GM12874 (cell line): Measurements from ENCODE around the gene OPCML.

Experiments used
- TF ChIP-seq, protein P1 (sequence below): IDR thresholded peaks from 2 replicates; pipeline ENCODE4 v1.5.1; 2011; ENCODE audit warnings: low read depth, mild to moderate bottlenecking, control low read depth, low read length, moderate library complexity; ENCODE audit not compliant: insufficient read depth

Gene OPCML

DNA sequence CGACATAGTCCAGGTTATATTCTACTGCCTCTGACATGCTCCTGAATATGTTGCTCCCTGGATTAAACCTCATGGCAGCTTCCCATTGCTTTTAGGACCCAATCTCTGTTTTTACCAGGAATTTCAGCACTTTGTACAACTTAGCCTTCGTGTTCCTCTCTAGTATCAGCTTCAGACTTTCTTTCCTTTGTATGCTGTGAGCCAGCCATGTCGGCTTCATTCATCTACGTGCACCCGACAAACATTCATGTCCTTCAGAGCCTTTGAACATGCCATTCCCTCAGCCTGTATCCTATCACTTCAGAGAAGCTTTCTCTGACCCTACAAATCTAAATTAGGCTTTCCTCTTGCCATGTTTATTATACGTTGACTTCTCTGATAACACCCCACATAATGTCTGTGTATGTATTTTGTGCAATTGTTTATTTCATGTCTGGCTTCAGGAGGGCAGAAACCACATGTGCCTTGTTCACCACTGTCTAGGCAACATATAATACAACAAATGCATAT is 743.4 kb downstream of the OPCML start:
- TF ChIP-seq, protein P1, sequence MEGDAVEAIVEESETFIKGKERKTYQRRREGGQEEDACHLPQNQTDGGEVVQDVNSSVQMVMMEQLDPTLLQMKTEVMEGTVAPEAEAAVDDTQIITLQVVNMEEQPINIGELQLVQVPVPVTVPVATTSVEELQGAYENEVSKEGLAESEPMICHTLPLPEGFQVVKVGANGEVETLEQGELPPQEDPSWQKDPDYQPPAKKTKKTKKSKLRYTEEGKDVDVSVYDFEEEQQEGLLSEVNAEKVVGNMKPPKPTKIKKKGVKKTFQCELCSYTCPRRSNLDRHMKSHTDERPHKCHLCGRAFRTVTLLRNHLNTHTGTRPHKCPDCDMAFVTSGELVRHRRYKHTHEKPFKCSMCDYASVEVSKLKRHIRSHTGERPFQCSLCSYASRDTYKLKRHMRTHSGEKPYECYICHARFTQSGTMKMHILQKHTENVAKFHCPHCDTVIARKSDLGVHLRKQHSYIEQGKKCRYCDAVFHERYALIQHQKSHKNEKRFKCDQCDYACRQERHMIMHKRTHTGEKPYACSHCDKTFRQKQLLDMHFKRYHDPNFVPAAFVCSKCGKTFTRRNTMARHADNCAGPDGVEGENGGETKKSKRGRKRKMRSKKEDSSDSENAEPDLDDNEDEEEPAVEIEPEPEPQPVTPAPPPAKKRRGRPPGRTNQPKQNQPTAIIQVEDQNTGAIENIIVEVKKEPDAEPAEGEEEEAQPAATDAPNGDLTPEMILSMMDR = no peak

DNA sequence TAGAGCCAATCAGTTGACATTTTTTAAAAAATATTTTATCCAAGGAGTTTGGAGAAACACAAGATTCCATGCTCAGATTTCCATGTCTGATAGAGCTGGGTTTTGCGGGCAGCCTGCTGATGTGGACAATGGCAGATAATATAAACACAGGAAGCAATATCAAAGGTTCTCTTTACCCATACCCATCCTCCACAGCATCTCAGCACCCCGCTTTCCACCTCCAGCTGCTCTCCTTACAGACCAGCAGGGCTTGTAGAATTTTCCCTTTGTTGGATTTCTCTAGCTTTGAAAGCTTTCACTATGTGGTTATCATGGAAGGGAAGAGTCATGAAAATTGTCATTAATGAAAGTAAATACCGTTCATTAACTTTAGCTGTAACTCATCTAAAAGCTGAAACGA is 746.4 kb downstream of the OPCML start:
- TF ChIP-seq, protein P1 = no peak

DNA sequence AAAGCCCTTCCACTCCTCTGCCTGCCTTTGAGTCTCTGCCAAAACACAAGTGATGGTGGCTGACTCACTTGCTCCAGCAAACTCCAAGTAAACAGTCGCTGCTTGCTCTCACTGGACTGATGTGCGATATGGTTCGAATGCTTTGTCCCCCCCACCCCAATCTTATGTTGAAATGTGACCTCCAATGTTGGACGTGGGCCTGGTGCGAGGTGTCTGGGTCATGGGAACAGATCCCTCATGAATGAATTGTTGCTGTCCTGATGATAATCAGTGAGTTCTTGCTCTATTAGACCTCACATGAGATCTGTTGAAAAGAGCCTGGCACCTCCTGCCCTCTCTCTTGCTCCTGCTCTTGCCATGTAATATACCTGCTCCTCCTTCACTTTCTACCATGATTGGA is 747.9 kb downstream of the OPCML start:
- TF ChIP-seq, protein P1 = no peak

DNA sequence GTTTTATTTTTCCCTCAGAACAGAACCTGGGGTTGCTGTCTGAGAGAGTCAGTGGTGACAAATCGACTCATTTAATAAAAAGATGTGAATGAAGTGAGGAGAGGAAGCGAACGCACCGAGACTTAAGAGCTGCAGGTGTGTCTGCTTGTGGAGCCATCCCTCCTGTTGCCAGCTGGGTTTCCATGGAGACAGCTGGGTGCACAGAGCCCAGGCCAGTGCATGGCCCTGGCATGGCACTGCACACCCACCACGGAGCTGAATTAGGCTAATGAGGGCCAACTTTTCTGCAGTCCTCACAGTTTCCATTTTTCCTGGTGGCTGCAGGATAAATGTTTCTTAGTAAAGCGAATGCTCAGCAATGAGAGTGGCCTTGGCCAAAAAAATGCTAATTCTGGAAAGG is 750.2 kb downstream of the OPCML start:
- TF ChIP-seq, protein P1 = no peak

DNA sequence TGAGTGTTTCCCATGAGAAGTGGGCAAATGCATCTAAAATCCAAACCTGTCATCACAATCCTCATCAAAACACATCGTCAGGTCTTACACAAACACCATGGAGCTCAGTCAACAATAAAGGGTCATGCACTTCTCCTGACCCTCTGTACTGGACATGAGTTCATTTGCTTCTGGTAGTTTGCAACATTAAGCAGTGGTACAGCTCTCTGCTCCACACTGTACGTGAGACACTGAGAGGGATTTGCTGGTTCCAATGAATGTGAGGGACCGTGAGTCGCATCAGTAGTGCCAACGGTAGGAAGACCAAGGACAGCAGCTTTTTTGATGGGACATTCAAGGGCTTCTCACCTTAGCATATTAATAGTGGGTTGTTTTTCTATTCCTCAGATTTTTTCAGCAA is 752.3 kb downstream of the OPCML start:
- TF ChIP-seq, protein P1 = no peak

DNA sequence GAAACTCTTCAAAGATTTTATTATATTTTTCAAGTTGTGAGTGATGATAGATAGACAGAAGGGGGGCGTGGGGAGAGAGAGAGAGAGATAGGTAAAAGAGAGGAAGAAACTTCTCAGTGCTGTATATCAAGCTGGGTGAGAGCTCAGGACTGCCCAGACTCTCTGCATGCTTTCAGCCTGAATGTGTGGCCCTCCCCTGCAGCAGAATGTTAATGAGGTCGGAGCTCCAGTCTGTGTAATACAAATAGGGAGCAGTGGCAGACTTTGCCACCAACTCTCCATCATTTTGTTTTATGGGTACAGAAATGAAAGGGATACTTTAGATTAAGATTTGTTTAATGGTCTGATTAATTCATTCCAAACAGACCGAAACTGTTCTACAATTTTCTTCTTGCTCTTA is 752.8 kb downstream of the OPCML start:
- TF ChIP-seq, protein P1 = no peak

DNA sequence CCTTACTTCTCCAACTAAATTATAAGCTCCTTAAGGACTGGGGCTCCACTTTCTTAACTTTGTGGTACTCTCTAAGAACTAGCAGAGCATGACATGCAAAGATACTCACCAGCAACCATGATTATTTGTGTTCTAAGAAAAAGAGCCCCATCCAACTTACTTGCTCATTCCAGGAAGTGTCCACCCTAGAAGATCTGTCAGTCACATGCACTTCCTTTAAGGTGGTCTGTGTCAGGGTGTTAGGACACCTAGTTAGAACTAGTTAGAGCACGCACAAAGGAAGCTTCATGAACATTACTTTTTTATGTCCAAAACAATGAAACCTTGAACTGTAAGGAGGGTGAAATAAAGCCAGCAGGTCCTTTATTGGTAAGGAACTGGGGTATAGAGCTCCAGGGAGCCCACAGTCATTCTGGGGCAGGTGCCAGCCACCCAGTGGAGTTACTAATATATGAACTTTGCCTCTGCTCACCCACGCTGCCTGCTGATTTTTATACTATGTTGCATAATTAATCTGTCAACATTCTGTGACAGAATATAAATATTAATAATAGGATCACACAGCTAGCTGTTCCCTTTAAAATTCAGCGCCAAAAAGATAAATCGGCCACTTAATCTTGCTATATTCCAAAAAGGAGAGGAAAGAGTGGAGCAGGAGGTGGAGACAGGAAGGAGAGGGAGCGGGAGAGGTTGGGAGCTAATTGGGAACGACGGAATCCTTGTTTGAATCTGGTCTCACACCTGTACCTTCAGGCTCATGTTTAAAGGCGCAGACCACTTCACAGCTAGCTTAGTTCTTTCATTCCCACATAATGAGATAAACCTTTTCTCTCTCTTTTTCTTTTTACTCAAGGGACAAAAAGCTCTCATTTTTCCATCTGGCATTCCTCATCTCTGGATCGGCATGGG is 755.0 kb downstream of the OPCML start:
- TF ChIP-seq, protein P1 = no peak
